CD4-positive, alpha-beta T cell treated with Interleukin-15 for 4 hours (primary cell): Measurements from ENCODE around the gene LOXL3.

ENCODE experiments used
- DNase-seq: peaks from one replicate; pipeline ENCODE4 v3.0.0-alpha.2; 2020; ENCODE audit warnings: low spot score

The LOXL3 gene

DNA sequence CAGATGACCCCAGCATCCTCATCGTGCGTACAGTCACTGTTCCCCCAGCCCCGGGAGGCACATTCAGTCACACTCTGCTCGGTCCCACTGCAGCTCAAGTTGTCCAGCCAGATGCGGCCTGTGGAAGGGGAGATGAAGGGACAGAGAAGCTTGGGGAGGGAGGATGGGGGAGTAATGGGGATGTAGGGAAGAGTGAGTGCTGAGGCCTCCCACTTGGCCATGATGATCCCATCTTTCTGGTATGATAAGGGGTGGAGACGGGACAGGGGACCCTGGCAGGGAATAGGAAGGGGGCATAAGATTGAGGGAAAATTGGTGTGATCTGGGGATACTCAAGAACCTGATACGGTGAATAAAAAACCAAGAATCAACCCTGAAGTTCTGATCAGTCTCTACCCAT is 3.5 kb downstream of the LOXL3 start:
- DNase-seq, result no peak

DNA sequence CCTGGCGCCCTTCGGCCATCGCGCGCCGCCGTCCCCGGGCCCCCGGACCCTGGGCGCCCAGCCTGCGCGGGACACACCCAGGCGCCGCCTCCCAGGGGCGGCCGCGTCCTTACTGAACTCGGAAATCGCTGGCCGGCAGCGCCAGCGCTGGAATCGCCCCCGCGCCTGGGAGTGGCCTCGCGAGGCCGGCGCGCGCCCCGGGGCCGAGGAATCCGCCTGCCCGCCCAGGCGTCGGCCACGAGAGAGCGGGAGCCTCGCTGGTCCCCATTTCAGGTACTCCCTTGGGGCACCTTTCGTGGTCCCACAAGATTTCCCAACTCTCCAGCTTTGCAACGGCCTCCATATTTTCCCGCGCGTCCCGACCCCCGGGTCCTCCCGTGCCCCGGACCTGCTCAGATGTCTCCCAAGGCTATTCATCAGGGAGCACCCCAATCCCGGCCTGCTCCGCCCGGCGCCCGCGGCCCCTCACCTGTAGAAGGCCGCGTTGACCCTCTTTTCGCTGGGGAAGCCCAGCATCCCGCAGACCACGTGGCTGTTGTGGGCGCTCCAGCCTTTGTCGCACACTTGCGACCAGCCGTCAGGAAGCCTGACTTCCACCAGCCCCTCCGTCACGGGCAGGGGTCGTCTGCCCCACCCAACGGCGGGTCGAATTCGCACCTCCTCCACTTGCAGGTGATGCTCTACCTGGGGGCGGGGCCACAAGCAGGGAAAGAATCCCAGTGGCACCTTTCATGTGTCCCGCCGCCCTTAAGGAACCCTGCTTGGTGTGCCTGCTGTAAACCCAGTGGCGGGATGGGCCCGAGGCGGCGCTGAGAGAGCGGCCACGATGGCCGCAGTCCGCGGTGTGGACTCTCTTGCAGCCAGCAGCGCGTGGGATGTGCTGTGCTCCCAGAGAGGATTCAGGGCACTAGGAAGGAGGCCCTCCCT is 4.6 kb downstream of the LOXL3 start:
- DNase-seq, result no peak

- no peak for DNase-seq
Measured at GRCh38 chr2:74548285-74548899, 5.3 kb downstream of the LOXL3 start.

DNA sequence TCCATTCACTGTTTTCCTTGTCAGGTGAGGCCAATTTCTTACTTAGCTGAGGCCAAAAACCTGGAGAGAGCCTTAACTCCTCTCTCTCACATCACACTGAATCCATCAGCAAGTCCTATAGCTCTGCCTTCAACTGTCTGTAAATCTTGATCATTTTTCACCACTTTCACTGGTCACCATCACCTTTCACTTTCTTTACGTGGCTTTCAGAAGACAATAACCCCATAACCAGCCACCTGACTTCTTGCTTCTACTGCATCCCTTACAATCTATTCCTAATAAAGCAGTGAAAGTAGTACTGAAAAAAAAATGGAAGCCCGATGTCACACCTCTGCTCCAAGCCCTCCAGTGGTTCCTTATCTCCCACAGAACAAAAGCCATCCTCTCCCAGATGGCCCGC is 7.7 kb downstream of the LOXL3 start:
- no peak for DNase-seq

DNA sequence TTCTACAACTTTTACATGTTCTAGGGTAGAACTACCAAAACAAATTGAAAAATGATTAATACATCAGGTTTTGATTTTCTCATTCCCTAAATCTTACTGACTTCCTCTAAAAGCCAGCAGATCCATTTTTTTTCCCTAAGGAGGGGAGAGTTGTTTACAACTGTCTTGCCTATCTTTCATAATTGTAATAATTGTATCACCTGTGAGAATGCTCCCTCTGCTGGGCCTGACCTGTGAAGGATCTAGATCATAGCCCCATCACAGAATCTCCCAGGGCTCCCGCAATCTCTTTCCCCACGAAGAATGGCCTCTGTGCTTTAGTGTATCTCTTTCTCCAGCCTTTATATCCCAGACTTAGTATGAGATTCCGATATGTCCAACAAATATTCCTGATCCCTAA is 9.1 kb downstream of the LOXL3 start:
- DNase-seq, result peak; percentile 13

DNA sequence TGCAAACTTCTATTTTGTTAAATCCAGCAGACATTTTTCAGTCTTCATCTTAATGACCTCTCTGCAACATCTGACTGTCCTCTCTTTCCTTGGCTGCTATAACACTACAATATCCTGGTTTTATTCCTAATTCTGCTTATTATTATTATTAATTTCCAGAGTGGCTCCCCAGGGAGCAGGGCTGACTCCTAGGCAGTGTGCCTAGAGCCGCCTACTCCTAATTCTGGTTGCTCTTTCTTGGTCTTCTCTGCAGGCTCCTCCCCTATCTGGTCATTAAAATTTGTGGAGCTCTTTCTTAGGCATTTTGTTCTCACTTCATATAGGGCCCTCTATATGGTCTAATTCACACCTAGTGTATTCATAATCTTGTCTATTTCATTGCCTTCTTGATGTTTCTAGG is 10.8 kb downstream of the LOXL3 start:
- DNase-seq, result no peak

- no peak for DNase-seq
Measured at GRCh38 chr2:74540291-74540690, 13.5 kb downstream of the LOXL3 start.

DNA sequence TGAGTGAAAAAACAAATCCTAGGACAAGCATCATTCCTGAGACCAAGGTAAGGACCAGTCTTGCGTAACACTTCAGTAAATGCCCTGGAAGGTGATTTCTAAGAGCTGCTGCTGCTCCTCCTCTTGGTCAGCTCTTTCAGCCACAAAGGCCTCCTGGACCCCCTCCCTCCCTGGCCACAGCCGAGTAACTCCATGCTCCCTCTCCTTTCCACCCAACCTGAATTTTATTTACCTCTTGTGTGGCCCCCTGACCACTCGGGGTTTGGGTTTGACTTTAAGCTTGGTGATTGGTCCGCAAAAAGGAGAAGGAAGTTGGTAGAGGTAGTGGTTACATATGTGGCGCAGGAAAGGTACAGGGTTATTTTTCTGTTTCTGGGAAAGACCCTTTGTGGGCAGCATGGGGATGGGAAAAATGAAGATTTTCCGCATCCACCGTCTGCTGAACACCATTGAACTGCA is 14.8 kb downstream of the LOXL3 start:
- DNase-seq, result no peak

DNA sequence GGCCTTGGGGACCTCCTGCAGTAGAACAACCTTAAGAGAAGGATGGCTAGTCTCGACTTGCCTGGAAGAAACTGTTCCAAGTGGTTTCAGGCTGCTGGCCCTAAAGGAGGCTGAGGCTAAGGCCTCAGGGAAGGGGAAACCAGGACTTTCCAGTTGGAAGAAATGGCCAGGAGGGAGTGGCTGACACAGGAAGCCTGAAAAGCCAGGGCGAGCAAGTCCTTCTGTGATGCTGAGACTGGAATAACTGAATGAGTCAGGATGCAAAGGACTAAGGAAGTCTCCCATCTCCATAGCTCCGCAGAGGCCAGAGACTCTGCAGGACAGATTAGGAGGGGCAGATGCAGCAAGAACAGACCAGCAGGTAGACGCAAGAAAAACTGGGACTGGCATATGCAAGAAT is 16.6 kb downstream of the LOXL3 start:
- no peak for DNase-seq

GRCh38 chr2:74536166-74536950 is 17.4 kb downstream of the LOXL3 start:
- DNase-seq, result no peak

- DNase-seq, result no peak
Measured at GRCh38 chr2:74535440-74535965, 18.2 kb downstream of the LOXL3 start.

DNA sequence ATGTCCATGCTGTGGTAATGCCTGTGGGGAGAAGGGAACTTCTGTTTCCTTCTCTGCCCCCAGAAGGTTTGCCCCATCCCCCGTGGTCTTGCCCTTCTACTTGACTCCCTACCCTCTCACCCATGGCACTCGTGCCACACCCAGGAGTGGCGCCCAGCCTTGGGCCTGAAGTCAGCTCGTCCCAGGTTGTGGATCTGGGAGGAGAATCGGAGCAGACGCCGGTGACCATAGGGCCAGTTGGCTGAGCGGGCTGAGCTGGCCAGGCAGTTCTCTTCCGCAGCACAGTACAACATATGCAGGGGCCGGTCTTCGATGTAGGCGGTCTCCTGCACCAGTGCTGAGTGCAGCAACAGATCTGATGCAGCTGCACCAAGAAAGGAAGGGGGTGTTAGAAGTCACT is 19.3 kb downstream of the LOXL3 start:
- no peak for DNase-seq

- no peak for DNase-seq
Measured at GRCh38 chr2:74533464-74533863, 20.3 kb downstream of the LOXL3 start.

DNA sequence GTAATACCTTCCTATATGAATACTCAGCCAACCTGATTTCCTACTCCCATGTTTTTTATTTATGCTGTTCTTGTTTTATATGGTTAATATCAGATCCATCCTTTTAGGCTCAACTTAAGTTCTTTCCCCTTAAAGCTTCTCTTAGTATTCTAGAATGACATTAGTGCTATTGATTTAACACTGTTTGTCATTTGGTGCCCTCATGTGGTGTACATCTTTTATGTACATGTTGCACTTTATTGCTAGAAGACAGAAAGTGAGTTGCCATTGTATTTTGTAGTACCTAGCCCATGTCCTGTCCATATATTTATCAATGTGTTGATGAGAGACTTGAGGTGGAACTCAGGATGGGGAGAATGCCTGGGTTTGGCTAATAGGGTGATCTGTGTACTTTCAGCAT is 21.5 kb downstream of the LOXL3 start:
- peak; percentile 49 for DNase-seq

DNA sequence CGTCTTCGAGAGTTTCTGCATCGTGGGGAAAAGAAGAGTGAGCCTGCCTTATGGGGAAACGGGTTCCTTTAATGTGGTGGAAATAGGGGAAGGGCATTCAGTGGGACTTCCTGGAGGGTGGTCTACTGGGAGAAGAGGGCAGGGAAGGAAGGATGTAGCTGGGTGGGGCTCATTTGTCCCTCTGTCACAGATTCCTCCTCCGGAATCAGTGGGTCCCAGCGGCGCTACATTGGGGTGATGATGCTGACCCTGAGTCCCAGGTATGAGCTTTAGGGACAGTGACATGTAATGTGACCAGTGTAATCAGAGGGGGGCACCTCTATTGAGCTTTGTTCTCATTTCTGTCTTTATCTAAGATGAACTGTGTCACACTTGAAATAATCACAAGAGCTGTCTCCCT is 22.1 kb downstream of the LOXL3 start:
- DNase-seq, result no peak

GRCh38 chr2:74530239-74531187 is 23.2 kb downstream of the LOXL3 start:
- peak; percentile 43 for DNase-seq

GRCh38 chr2:74529357-74530238 is 24.1 kb downstream of the LOXL3 start, which contains the start of the genes AUP1 and HTRA2:
Gene AUP1, minus strand, starts transcription at chr2:74529706. Its CDS starts 77 bp downstream, at chr2:74529629.
Gene HTRA2, plus strand, starts transcription at chr2:74529933. Its CDS starts 74 bp downstream, at chr2:74530007.
- peak; percentile 92 for DNase-seq

DNA sequence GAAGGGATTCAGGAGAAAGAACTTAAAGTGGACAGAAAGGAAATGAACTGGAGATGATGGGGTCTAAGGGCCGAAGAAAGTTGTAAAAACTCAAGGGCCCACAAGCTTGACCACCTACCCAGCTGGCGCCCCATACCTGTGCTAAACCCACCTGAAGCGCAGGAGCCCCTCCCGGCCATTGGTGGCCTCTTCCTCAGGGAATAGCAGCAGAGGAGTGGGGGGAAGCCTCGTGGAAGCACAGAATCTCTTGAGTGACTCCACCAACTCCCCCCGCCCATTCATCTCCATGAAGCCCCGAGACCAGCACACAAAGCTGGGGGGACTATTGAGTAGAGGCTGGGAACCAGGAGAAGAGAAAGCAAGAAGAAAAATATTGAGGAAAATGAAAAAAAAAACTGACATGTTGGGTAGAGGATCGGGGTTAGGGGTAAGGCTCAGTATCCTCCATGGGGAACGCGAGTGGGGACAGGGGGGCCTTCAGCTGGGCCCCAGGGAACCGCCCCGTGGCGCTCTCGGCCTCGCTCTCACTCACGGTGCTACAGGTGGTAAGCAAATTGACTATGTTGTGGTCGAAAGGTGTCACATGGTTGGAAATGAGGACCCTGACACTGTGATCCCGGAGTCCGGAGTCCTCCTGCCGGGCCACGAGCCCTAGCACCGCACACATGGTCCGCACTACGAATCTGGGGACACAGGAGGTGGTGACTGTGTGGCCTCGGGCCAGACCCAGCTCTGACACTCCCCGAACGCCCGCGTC is 25.0 kb downstream of the LOXL3 start:
- peak; percentile 13 for DNase-seq

GRCh38 chr2:74527741-74528140 is 26.0 kb downstream of the LOXL3 start:
- DNase-seq, result no peak
